ENCODE data around the gene NPTXR.

NPTXR gene

DNA sequence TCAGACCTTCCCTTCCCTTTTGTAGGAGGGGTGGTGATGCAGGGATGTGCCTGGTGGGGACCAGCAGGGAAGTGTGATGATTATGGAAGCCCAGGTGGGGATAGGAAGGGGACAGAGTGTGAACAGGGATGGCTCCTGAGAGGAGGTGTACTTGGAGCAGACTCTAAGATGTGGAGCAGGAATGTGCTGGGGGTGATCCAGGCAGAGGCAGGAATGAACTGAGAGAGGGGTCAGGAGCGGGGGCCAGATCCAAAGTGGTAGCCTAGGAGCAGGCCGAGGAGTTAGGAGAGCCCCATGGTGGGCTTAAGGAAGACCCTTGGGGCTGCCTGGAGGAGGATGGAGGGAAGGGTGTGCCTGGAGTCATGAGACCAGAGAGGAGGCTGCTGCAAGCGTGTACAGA, 3.7 kb downstream of the NPTXR start:
- H3K9me3 ChIP-seq (ENCODE audit: control insufficient read depth, insufficient read depth, low read length), result no peaks in the 10 kb centered on the region
- no peaks in the 10 kb centered on the region for H3F3A ChIP-seq (ENCODE audit: control insufficient read depth, insufficient read depth)
- no peaks in the 10 kb centered on the region for H4K20me1 ChIP-seq (ENCODE audit: control insufficient read depth, insufficient read depth, low read depth, low read length)
- H3K27me3 ChIP-seq (ENCODE audit: control insufficient read depth, low read length), result peaks cover 49% of the 10 kb centered on the region
- H3K79me2 ChIP-seq (ENCODE audit: control insufficient read depth, low read length), result no peaks in the 10 kb centered on the region
- H3K36me3 ChIP-seq (ENCODE audit: control insufficient read depth, low read length), result no peaks in the 10 kb centered on the region
- no peak overlapping the region for H3K4me2 ChIP-seq (ENCODE audit: low read length)
- no peak overlapping the region for H3K4me3 ChIP-seq (ENCODE audit: low read length)
- no peaks in the 10 kb centered on the region for H3K9me2 ChIP-seq (replicated peaks; ENCODE audit: control insufficient read depth, low read length)
- TF ChIP-seq CTCF (IDR thresholded peaks at IDR 0.05; ENCODE audit: low read depth, low read length, poor library complexity, severe bottlenecking) (no peak), EZH2phosphoT487 (IDR thresholded peaks at IDR 0.05; ENCODE audit: borderline replicate concordance, low read length) (no peak)
- no peak overlapping the region for H3K27ac ChIP-seq (ENCODE audit: low read depth, low read length)
- 0 out of 2 replicates have a peak, but pooled peaks cover 3% of the 10 kb centered on the region for H3K4me1 ChIP-seq (ENCODE audit: control insufficient read depth, low read length)

DNA sequence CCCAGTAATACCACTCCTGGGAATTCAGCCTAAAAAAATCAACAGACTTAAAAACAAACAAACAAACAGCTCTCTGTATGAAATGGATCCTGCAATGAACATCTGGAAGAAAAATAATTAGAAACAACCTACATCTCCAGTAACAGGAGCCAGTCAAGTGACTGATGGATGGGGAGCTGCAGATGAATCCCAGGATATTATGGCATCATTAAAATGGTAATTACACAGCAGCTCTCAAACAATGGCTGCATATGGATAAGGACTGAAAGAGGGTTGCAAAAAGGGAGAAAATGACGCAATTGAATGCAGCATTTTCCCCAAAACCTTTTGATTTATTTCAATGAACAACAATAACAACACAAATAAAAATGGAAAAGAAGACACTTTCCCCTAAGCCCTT, 4.1 kb downstream of the NPTXR start:
- Histone ChIP-seq H3K4me3 (ENCODE audit: low read length) (no peak overlapping the region), H3K27ac (ENCODE audit: low read depth, low read length) (no peak overlapping the region), H3K27me3 (ENCODE audit: control insufficient read depth, low read length) (peaks cover 44% of the 10 kb centered on the region), H3K4me1 (ENCODE audit: control insufficient read depth, low read length) (0 out of 2 replicates have a peak, but pooled peaks cover 3% of the 10 kb centered on the region), H3K9me2 (replicated peaks; ENCODE audit: control insufficient read depth, low read length) (no peaks in the 10 kb centered on the region), H3K79me2 (ENCODE audit: control insufficient read depth, low read length) (no peaks in the 10 kb centered on the region), H3F3A (ENCODE audit: control insufficient read depth, insufficient read depth) (no peaks in the 10 kb centered on the region), H3K36me3 (ENCODE audit: control insufficient read depth, low read length) (no peaks in the 10 kb centered on the region), H4K20me1 (ENCODE audit: control insufficient read depth, insufficient read depth, low read depth, low read length) (no peaks in the 10 kb centered on the region), H3K4me2 (ENCODE audit: low read length) (no peak overlapping the region), H3K9me3 (ENCODE audit: control insufficient read depth, insufficient read depth, low read length) (no peaks in the 10 kb centered on the region)
- TF ChIP-seq CTCF (IDR thresholded peaks at IDR 0.05; ENCODE audit: low read depth, low read length, poor library complexity, severe bottlenecking), result no peak
- no peak for TF ChIP-seq EZH2phosphoT487 (IDR thresholded peaks at IDR 0.05; ENCODE audit: borderline replicate concordance, low read length)

DNA sequence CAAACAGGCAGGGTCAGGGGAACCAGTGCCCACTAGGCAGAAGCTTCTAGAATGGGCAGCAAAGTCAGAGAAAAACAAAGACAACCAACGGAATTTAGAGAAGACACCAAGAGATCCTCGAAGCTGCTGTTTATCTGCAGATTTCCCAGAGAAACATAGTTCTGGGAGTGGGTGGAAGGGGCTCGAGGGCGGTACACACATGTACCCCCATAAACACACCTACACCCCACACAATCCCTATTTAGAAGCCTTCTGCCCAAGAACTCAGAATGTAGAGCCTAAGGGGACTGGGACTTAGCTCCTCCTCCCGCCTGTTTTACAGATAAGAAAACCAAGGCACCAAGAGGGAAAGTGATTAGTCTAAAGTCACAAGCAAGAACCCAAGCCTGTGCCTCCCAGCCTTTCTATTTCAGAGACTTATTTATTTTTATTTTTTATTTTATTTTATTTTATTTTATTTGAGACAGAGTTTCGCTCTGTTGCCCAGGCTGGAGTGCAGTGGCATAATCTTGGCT, 6.4 kb downstream of the NPTXR start:
- Histone ChIP-seq H3K36me3 (ENCODE audit: control insufficient read depth, low read length) (no peaks in the 10 kb centered on the region), H3K27me3 (ENCODE audit: control insufficient read depth, low read length) (peaks cover 29% of the 10 kb centered on the region), H3K4me1 (ENCODE audit: control insufficient read depth, low read length) (no peaks in the 10 kb centered on the region), H3K4me2 (ENCODE audit: low read length) (no peak overlapping the region), H3K79me2 (ENCODE audit: control insufficient read depth, low read length) (no peaks in the 10 kb centered on the region), H3K27ac (ENCODE audit: low read depth, low read length) (no peak overlapping the region), H4K20me1 (ENCODE audit: control insufficient read depth, insufficient read depth, low read depth, low read length) (no peaks in the 10 kb centered on the region), H3K4me3 (ENCODE audit: low read length) (no peak overlapping the region), H3K9me3 (ENCODE audit: control insufficient read depth, insufficient read depth, low read length) (no peaks in the 10 kb centered on the region), H3F3A (ENCODE audit: control insufficient read depth, insufficient read depth) (no peaks in the 10 kb centered on the region), H3K9me2 (replicated peaks; ENCODE audit: control insufficient read depth, low read length) (no peaks in the 10 kb centered on the region)
- no peak for TF ChIP-seq EZH2phosphoT487 (IDR thresholded peaks at IDR 0.05; ENCODE audit: borderline replicate concordance, low read length)

DNA sequence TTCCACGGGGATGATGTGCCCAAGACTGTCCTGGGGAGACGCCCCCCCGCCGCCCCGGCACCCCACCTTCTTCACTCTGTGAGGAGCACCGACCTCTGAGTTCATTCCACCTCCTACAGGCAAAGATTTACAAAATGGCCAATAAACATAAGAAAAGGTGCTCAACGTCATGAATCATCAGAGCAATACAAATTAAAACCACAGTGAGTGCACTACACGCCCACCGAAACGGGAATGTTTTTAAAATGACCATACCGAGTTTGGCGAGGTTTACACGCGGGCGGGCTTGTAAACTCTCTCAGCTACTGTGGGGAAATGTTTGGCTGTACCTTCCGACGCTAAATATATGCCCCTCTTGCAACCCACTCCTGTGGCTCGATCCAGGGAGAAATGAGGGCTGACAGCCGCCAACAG, 7.9 kb downstream of the NPTXR start:
- TF ChIP-seq EZH2phosphoT487 (IDR thresholded peaks at IDR 0.05; ENCODE audit: borderline replicate concordance, low read length) (no peak), CTCF (IDR thresholded peaks at IDR 0.05; ENCODE audit: low read depth, low read length, poor library complexity, severe bottlenecking) (no peak)
- H3K27ac ChIP-seq (ENCODE audit: low read depth, low read length), result no peak overlapping the region
- H3K4me2 ChIP-seq (ENCODE audit: low read length), result no peak overlapping the region

More for the DNA sequence above, 7.9 kb downstream of the NPTXR start:
- Histone ChIP-seq H3K79me2 (ENCODE audit: control insufficient read depth, low read length) (no peaks in the 10 kb centered on the region), H3K9me3 (ENCODE audit: control insufficient read depth, insufficient read depth, low read length) (no peaks in the 10 kb centered on the region), H3K36me3 (ENCODE audit: control insufficient read depth, low read length) (no peaks in the 10 kb centered on the region), H4K20me1 (ENCODE audit: control insufficient read depth, insufficient read depth, low read depth, low read length) (no peaks in the 10 kb centered on the region), H3K4me1 (ENCODE audit: control insufficient read depth, low read length) (no peaks in the 10 kb centered on the region), H3K9me2 (replicated peaks; ENCODE audit: control insufficient read depth, low read length) (no peaks in the 10 kb centered on the region), H3K27me3 (ENCODE audit: control insufficient read depth, low read length) (peaks cover 13% of the 10 kb centered on the region), H3K4me3 (ENCODE audit: low read length) (no peak overlapping the region), H3F3A (ENCODE audit: control insufficient read depth, insufficient read depth) (no peaks in the 10 kb centered on the region)
